HG02798 (cell line): ENCODE measurements around the gene PDZD11.
"Not testable (repeated sequence)": the region's sequence is repeated elsewhere in the genome, so short reads cannot be mapped to it uniquely, and the experiment has no call there.

Experiments used
- ATAC-seq: cut with Tn5 transposase; IDR thresholded peaks from one replicate; pipeline ENCODE4 v1.9.1; 2021; ENCODE audit warnings: mild to moderate bottlenecking; ENCODE audit not compliant: unreplicated experiment, poor library complexity

Gene PDZD11

DNA sequence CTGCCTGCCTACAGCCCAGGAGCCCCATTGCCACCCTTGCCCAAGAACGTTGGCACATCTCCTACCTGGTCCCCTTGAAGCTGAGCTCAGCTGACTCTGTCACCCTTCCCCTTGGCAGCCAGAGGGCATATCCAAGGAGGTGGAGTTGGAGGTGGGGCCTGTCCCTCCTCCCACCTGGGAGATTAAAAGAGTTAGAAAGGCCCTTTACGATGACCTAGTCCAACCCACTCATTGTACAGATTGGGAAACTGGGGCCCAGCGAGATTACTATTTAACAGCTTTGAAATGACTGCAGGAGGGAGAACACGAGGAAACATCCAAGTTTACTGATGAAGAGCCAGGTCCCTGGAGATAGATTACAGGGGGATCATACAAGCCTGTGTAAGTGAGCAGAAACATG is 29.6 kb downstream of the PDZD11 start, which contains the start of gene P2RY4:
Gene P2RY4, minus strand, starts transcription at position 101 of the 400 bp plus-strand sequence. CDS start 580 bp downstream, outside the sequence.
- ATAC-seq: no peak

DNA sequence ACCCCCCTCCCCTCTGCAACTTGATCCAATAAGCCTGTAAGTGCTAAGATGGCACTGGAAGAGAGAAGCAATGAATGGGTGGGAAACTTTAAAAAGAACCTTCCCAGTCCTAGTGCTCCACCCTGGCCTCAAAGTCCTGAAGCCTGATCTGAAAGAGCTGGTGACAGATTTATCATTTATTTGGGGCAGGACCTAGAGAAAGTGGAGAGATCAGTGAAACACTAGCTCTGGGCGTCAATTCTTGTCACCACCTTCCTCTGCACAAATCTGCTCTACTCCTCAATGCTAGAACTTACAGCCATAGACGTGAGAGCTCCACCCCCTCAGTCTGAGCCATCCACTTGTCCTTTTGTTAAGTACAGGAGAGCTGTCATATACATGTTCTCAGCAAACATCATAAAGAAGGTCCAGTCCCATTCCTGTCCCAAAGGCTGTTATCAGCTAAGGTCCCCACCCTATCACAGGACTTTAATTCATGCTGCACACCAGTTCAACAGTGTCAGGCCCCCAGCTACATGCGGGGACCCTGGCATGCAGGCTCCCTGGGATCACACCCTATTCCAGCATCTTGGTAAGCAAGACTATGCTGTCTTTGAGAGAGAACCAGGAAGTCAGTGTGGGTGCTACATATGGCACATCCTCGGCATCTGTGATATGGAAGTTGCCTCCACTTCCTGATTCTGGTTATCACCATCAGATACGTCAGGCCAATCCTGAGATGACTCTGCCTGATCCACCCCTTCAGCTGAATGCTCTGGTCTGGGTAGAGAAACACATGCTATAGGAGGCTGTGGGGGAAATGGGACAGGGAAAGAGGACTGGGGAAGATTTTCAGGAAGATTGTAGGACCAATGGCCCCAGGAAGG is 32.1 kb downstream of the PDZD11 start:
- ATAC-seq: no peak

DNA sequence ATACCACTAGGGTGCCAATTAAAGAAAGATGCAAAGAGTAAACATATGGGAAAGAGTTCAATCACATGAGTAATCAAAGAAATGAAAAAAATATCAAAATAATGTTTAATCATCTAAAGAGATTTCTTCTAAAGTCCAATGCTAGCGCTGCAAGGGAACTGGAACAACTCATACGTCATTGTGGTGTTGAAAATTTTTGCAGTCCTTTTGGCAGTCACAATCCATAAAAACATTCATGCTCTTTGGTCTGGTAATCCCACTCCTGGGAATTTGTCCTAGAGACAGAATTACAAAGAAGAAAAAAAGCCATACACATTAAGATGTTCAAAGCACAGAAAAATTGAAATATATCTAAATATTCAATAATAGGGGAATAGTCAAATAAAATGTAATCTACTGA is 34.3 kb downstream of the PDZD11 start:
- no peak for ATAC-seq

DNA sequence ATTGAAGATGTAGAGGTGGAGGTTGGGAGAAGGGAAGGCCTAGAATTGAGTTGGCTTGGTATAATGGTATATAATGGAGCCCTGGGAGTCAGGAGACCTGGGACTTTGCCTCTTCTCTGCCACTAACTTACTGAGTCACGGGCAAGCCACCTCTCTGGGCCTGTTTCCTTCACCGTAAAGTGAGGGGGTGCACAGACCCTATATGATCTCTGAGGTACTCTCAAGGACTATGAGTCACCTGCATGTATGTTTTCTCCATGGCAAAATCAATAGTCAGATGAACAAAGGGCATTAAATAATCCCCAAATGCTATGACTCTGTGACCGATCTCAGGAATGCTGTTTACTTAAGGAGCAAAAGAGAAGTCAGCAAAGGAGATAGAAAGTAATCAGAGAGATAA is 34.8 kb downstream of the PDZD11 start:
- no peak for ATAC-seq

DNA sequence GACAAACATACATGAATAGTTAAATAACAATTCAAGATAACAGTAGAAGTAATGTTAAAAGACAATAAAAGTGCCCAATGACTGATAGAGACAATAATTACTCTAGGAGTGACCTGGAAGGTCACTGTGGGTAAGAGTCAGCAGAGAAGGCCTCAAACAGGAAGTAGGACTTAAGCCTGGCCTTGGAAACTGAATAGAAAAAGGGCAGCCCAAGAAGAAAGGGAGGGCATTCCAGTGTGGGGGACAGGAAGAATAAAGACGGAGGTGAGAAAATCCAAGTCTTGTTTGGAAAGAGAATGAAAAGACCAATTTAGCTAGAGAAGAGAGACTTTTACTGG is 35.7 kb downstream of the PDZD11 start:
- no peak for ATAC-seq

DNA sequence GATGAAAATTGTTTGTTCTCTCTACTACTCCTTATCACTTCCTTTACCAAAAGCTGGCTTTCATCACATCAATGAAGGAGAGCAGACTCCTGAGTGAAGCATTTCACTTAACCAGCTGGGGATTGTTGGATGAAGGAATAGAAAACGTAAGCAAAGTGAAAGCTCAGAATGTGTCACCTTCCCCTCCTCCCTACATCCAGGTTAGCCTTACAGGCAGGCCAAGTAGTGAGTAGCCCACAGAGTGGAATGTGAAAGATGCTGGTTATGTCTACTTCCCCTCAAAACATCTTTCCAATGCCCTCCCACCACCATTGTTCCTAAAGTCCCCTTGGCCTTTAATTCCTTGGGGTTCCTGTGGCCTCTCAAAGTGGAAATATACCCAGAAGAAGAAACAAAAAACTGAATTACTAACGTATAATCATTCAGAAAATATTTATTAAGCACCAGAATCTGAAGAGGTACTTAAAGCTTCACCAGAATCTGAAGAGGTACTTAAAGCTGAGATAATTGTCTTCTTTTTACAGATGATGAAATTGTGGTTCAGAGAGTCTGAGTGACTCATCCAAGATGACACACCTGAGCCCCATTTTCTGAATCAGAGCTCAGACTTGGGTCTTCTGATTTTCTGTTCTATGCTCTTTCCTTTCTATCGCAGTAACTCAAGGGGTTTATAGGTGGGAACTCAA is 36.2 kb downstream of the PDZD11 start:
- no peak for ATAC-seq

DNA sequence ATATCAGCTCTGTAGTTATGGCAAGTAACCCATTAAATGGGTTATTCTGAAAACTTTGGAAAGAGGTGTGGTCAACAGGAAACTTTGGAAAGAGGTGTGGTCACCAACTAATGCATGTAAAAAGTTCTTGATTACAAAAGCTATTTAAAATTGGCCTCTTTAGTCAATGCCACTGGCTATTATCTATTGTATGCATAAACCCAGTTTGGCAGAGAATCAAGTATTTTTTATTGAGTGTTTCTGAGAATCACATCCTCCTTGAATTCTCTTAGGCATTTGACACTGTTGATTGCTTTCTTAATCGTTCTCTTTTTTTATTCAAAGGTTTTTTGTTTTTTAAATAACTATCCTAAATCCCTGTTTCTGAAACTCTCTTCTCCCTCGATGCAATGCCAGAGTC is 37.2 kb downstream of the PDZD11 start:
- no peak for ATAC-seq

DNA sequence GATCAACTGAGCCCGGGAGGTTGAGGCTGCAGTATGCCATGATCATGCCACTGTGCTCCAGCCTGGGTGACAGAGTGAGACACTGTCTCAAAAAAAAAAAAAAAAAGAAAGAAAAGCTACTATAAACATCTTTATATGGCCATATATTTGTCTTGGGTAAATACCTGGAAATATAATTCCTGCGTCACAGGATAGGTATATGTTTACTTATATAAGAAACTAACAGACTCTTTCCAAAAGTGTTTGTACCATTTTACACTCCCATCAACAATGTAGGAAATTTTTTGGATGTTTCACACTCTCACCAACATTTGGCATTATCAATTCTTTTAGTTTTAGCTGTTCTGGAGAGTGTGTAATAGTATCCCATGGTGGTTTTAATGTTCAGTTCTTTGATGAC is 42.5 kb downstream of the PDZD11 start:
- ATAC-seq: no peak

DNA sequence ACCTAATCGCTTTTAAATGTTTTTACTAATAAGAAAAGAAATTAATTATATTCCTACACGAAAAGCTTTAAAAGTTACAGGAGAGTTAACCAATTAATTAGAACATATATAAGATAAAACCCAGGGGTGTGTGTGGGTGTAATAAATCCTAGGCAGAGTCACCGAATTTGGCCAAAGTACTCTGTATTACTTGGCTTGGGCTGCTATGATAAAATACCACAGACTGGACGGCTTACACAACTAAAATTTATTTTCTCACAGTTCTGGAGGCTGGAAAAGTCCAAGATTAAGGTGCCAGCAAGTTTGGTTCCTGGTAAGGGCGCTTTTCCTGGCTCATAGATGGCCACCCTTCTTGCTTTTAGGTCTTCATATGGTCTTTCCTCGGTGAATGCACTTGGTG is 44.8 kb downstream of the PDZD11 start:
- ATAC-seq: no peak

DNA sequence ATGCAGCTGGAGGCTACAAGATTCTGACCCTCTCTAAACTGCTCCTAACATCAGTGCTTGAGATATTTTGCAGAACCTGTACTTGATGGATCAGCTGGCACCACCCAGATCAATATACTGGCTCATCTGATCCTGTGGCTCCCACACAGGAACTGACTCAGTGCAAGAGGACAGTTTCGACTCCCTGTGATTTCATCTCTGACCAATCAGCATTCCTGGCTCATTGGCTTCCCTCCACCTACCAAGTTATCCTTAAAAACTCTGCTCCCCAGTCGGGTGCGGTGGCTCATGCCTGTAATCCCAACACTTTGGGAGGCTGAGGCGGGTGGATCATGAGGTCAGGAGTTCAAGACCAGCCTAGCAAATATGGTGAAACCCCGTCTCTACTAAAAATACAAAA is 46.1 kb downstream of the PDZD11 start:
- not testable (repeated sequence) for ATAC-seq

DNA sequence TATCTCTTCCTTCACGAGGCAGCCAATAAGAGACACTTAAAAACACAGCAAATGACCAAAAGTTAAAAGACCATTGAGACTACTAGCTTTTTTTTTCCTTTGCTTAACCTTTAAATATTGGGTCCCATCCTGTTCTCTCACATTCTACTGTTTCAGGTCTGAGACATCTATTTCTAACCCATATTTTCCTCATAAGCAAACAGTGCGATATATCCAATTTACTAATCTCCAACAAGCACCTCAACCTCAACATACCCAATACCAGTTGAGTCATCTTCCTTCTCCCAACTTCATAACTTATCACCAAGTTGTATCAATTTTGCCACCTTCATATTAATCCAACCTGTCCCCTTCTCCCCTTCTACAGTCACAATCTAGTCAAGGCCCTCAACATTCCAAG is 48.2 kb downstream of the PDZD11 start:
- no peak for ATAC-seq

DNA sequence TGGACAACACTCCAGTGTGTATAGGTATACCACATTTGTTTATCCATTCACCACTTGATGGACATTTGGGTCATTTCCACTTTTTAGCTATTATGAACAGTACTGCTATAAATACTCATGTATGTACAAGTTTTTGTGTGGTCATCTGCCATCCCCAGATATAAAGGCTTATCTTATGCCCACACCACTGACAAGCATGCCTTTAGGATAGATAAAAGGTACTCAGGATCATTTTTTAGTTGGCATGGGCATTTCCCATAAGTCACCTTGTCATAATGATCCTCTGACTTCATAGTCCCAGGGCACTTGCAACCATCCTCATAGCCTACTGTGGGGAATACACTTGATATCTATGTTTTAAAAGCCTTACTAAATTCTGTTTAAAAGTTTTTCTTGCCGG is 49.0 kb downstream of the PDZD11 start:
- ATAC-seq: no peak
